Measurements from ENCODE around the gene SPINK9.

DNA sequence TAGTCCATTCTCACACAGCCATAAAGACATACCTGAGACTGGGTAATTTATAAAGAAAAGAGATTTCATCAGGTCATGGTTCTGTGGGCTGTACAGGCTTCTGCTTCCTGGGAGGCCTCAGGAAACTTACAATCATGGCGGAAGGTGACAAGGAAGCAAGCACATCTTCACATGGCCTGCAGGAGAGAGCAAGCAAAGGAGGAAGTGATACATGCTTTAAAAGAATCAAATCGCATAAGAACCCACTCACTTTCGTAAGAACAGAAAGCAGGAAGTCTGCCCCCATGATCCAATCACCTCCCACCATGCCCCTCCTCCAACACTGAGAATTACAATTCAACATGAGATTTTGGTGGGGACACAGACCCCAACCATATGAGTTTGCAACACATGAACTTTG is 43.3 kb downstream of the SPINK9 start:
- TF ChIP-seq, protein P1, sequence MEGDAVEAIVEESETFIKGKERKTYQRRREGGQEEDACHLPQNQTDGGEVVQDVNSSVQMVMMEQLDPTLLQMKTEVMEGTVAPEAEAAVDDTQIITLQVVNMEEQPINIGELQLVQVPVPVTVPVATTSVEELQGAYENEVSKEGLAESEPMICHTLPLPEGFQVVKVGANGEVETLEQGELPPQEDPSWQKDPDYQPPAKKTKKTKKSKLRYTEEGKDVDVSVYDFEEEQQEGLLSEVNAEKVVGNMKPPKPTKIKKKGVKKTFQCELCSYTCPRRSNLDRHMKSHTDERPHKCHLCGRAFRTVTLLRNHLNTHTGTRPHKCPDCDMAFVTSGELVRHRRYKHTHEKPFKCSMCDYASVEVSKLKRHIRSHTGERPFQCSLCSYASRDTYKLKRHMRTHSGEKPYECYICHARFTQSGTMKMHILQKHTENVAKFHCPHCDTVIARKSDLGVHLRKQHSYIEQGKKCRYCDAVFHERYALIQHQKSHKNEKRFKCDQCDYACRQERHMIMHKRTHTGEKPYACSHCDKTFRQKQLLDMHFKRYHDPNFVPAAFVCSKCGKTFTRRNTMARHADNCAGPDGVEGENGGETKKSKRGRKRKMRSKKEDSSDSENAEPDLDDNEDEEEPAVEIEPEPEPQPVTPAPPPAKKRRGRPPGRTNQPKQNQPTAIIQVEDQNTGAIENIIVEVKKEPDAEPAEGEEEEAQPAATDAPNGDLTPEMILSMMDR (conservative IDR thresholded peaks at IDR 0.05 in 1 of 2, IDR thresholded peaks at IDR 0.05 in 1 of 2; ENCODE audit: extremely low read depth in 1 of 2, insufficient read depth in 1 of 2, low read depth in 1 of 2, low read length in 2 of 2) = no peak
- no peak for TF ChIP-seq EZH2 (IDR thresholded peaks at IDR 0.05; ENCODE audit: borderline replicate concordance, low read length)

All from mammary epithelial cell (primary cell).